Transverse colon (tissue), 4 donors: ENCODE data around the gene GSK3B.

Source experiments
- CTCF ChIP-seq, 5 experiments: fragments of 200-600 bp in 3 of 5; fragments of 450-650 bp in 2 of 5; sonication (generic) in 3 of 5; IDR thresholded peaks; 1 replicate in 2 of 5; 2 replicates in 3 of 5; pipeline ENCODE4 v1.5.1; 2016 to 2017; ENCODE audit warnings: antibody characterized with exemption in 5 of 5, inconsistent platforms in 3 of 5, mild to moderate bottlenecking in 2 of 5, moderate library complexity in 1 of 5
- EP300 ChIP-seq: sonication (generic); formaldehyde crosslinking; IDR thresholded peaks from one replicate; pipeline ENCODE4 v1.6.1; 2017; ENCODE audit warnings: antibody characterized with exemption, low read depth
- POLR2A ChIP-seq: fragments of 450-650 bp; IDR thresholded peaks from one replicate; pipeline ENCODE4 v1.6.1; 2016; ENCODE audit warnings: antibody characterized with exemption, mild to moderate bottlenecking, moderate library complexity
- POLR2AphosphoS5 ChIP-seq, 3 donors: sonication (generic); formaldehyde crosslinking; IDR thresholded peaks; one replicate each; pipeline ENCODE4 v1.6.1; 2016; ENCODE audit warnings: antibody characterized with exemption in 3 of 3

GRCh38 chr3:120103276-120103675, 9.0 kb upstream of the GSK3B start:
- TF ChIP-seq CTCF (IDR thresholded peaks at IDR 0.05) (no peak), POLR2A (no peak), POLR2AphosphoS5 (IDR thresholded peaks at IDR 0.05) (no peak), EP300 (no peak)
